Measurements from ENCODE around the gene CCNB1IP1.
"Not testable (repeated sequence)": the region's sequence is repeated elsewhere in the genome, so short reads cannot be mapped to it uniquely, and the experiment has no call there.

The CCNB1IP1 gene

GRCh38 chr14:20332788-20333493 is at the start of gene CCNB1IP1:
Gene CCNB1IP1, minus strand, starts transcription at chr14:20333279. Its CDS starts 16,756 bp downstream, at chr14:20316523.
- peak; percentile 38 for DNase-seq

- no peak for DNase-seq
These were observed 49.4 kb upstream of the CCNB1IP1 start for GRCh38 chr14:20382526-20382925.

GRCh38 chr14:20381341-20381740 is 48.3 kb upstream of the CCNB1IP1 start:
- DNase-seq, result no peak

- DNase-seq, result no peak
These were observed 47.6 kb upstream of the CCNB1IP1 start for GRCh38 chr14:20380681-20381080.

- DNase-seq, result no peak
These were observed 46.7 kb upstream of the CCNB1IP1 start for GRCh38 chr14:20379743-20380142.

GRCh38 chr14:20377171-20377570 is 44.1 kb upstream of the CCNB1IP1 start:
- DNase-seq, result no peak

- no peak for DNase-seq
These were observed 43.1 kb upstream of the CCNB1IP1 start for GRCh38 chr14:20376071-20376588.

- no peak for DNase-seq
These were observed 42.4 kb upstream of the CCNB1IP1 start for GRCh38 chr14:20375471-20375870.

- no peak for DNase-seq
These were observed 39.7 kb upstream of the CCNB1IP1 start for GRCh38 chr14:20372796-20373195.

- DNase-seq, result no peak
These were observed 32.8 kb upstream of the CCNB1IP1 start for GRCh38 chr14:20365928-20366327.

- DNase-seq, result not testable (repeated sequence)
These were observed 25.4 kb upstream of the CCNB1IP1 start for GRCh38 chr14:20358474-20358873.

GRCh38 chr14:20356422-20356821 is 23.3 kb upstream of the CCNB1IP1 start:
- DNase-seq, result no peak

GRCh38 chr14:20350860-20351259 is 17.8 kb upstream of the CCNB1IP1 start:
- no peak for DNase-seq

GRCh38 chr14:20350282-20350681 is 17.2 kb upstream of the CCNB1IP1 start:
- no peak for DNase-seq

GRCh38 chr14:20347747-20348146 is 14.7 kb upstream of the CCNB1IP1 start:
- DNase-seq, result no peak

GRCh38 chr14:20346713-20347112 is 13.6 kb upstream of the CCNB1IP1 start:
- DNase-seq, result no peak

GRCh38 chr14:20345366-20345765 is 12.3 kb upstream of the CCNB1IP1 start:
- DNase-seq, result no peak

GRCh38 chr14:20343862-20344220 is 10.8 kb upstream of the CCNB1IP1 start:
- no peak for DNase-seq

GRCh38 chr14:20343092-20343861 is 10.2 kb upstream of the CCNB1IP1 start, which contains the start of gene PARP2:
Gene PARP2, plus strand, starts transcription at chr14:20343635. Its CDS starts 7 bp downstream, at chr14:20343642.
- peak; percentile 80 for DNase-seq

GRCh38 chr14:20341646-20342045 is 8.6 kb upstream of the CCNB1IP1 start:
- DNase-seq, result no peak

GRCh38 chr14:20341032-20341431 is 8.0 kb upstream of the CCNB1IP1 start:
- not testable (repeated sequence) for DNase-seq

GRCh38 chr14:20334017-20334416 is 938 bp upstream of the CCNB1IP1 start:
- DNase-seq, result no peak

- DNase-seq, result no peak
These were observed 389 bp upstream of the CCNB1IP1 start for GRCh38 chr14:20333494-20333841.

- no peak for DNase-seq
These were observed 670 bp downstream of the CCNB1IP1 start for GRCh38 chr14:20332431-20332787.

Measured in activated gamma-delta T cell treated with Interleukin-2 at 50 U/mL for 16 hours (primary cell).